Fibroblast of skin of right biceps (primary cell): ENCODE measurements around the gene HEBP2.
A peak's percentile ranks its signal among the peaks of the same experiment; 100 is the strongest.

Source experiments
- DNase-seq: peaks from one replicate; pipeline ENCODE4 v3.0.0-alpha.2; 2013

HEBP2 gene

GRCh38 chr6:138455746-138456400, 51.9 kb downstream of the HEBP2 start:
- DNase-seq: peak; percentile 61

GRCh38 chr6:138456401-138456790, 52.4 kb downstream of the HEBP2 start:
- no peak for DNase-seq

DNA sequence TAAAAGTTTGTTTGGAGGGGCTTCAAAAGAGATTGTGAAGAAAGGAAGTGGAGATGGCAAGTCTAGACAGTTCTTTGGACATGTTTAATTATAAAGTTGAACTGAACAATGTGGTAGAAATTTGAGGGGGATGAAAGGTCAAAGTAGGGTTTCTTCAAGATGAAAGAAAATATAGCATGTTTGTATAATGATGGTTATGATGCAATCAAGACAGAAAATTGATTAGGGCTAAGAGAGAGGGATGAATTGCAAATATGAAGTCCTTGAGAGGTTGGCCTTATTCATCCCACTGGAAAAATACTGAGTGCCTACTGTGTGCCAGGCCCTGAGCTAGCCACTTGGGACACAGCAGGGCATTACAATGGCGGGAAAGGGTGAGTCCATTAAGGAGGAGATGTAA, 57.6 kb downstream of the HEBP2 start:
- DNase-seq: no peak

DNA sequence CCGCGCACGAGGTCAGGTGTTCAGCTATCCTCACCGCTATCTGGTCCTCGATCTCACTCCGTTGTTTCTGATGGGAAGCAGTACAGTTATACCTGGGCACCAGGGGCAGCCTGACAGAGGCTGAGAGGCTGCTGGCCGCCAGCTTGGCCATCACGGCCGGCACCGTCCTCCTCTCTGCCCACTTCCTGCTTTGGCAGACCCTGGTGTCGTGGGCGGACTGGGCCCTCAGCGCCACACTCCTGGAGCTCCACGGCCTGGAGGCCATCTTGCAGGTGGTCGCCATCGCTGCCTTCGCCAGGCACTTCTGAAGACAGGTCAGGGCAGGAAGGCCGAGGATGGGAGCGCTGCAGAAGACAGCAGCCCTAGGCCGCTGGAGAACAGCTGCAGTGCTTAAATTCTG, 60.1 kb downstream of the HEBP2 start:
- no peak for DNase-seq

DNA sequence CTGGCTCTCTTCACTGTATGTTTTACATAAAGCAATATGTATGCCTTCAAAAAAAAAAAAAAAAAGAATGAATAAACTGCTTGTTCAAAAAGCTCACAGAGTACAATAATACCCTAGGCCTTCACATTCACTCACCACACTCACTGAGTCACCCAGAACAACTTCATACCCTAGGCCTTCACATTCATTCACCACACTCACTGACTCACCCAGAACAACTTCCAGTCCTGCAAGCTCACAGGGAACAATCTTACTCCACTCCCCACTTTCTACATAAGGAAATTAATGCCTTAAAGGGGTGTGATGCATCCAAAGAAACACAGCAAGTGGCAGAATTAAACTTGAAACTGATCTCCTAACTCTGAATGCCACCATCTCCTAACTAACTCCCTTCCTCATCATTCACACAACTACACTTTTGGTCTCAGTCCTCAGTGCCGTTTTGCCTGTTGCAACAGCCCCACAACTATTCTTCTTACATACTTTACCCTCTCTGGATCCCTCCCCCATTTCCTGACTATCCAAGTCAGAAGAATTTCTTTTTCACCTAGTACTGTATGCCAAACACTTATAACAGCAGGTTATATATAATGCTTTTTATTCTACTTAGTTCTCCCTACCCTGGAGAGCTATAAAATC, 61.1 kb downstream of the HEBP2 start:
- DNase-seq: peak; percentile 97

GRCh38 chr6:138467901-138468300, 63.9 kb downstream of the HEBP2 start:
- peak; percentile 10 for DNase-seq

DNA sequence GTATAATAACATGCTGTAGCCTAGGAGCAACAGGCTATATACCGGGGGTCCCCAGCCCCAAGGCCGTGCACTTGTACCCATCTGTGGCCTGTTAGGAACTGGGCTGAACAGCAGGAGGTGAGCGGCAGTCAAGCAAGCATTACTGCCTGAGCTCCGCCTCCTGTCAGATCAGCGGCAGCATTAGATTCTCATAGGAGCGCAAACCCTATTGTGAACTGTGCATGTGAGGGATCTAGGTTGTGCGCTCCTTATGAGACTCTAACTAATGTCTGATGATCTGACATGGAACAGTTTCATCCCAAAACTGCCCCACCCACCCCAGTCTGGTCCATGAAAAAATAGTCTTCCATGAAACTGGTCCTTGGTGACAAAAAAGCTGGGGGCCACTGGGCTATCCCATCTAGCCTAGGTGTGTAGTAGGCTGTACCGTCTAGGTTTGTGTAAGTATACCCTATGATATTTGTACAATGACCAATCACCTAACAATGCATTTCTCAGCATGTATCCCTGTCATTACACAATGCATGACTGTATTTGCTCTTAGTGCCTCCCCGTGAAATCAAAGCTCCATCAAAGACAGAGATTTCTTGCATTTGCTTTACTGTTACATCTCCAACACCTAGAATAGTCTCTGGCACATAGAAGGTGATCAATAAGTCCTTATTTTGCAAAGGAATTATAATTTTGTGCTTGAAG, 64.4 kb downstream of the HEBP2 start:
- DNase-seq: peak; percentile 49
